Left ventricle myocardium inferior (tissue), 1 donor: ENCODE results near the gene CRTC1. TPM values are rescaled to one million over a fixed set of nuclear protein-coding genes. Genes with fewer than 3 reads are reported as not detected.
A peak's percentile ranks its signal among the peaks of the same experiment; 100 is the strongest.
"Not testable (repeated sequence)": the region's sequence is repeated elsewhere in the genome, so short reads cannot be mapped to it uniquely, and the experiment has no call there.

Experiments used
- DNase-seq: peaks from one replicate; pipeline ENCODE4 v3.0.0-alpha.2; 2020
- H3K27ac ChIP-seq: fragments of 200-600 bp; replicated peaks from 2 replicates; pipeline ENCODE4 v1.8.0; 2021
- H3K27me3 ChIP-seq: fragments of 200-600 bp; 2 replicates; pipeline ENCODE4 v1.8.0; 2021; ENCODE audit warnings: low read depth
- H3K36me3 ChIP-seq: fragments of 200-600 bp; 2 replicates; pipeline ENCODE4 v1.8.0; 2021
- H3K4me1 ChIP-seq: fragments of 200-600 bp; 2 replicates; pipeline ENCODE4 v1.8.0; 2021
- H3K4me3 ChIP-seq: fragments of 200-600 bp; 2 replicates; pipeline ENCODE4 v1.8.0; 2021; ENCODE audit warnings: mild to moderate bottlenecking, moderate library complexity
- H3K9me3 ChIP-seq: fragments of 200-600 bp; replicated peaks from 2 replicates; pipeline ENCODE4 v1.8.0; 2021
- intact Hi-C: fragments of 100-400 bp; cut with micrococcal nuclease; formaldehyde crosslinking; loops from one replicate; pipeline ENCODE4 v1.11.0; 2022
- total RNA-seq: library from RNA; stranded (reverse); fragmentation: NEBNext Ultra II Directional; extraction: Animal tissue kit (Norgen Biotek cat#: 25700); gene quantifications from one replicate; pipeline ENCODE4 v1.2.1, GENCODE V29; 2021
- TF ChIP-seq, protein P1 (sequence below): fragments of 200-600 bp; IDR thresholded peaks from 2 replicates; pipeline ENCODE4 v1.8.0; 2021; ENCODE audit warnings: antibody characterized with exemption, mild to moderate bottlenecking, borderline replicate concordance
- donor health status: DM: no; HTN: yes; CAD: no; lungs with severe emphysema.

Gene CRTC1
- total RNA-seq, 1 donor from 2014 or later, result 9.7 TPM

DNA sequence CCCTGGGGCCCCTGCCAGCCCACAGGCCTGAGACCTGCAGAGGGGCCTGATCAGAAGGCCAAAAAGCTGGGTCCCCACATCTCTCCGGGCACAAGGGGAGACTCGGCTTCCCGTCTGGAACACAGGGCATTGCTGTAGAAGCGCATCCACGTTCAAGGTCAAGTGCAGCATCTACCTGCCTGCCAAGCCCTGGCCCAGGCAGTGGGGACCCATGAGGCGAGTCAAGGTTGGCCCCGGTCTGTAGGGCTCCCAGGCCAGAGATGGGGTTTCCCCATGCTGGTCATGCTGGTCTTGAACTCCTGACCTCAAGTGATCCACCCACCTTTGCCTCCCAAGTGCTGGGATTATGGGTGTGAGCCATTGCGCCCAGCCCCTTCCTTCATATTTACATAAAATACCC lies 121.2 kb downstream of the CRTC1 start:
- intact Hi-C loops, result no loop called here
- Histone ChIP-seq H3K27me3 (peaks cover 73% of the 10 kb centered on the region), H3K4me3 (no peak overlapping the region), H3K27ac (no peak overlapping the region), H3K9me3 (no peaks in the 10 kb centered on the region), H3K4me1 (no peaks in the 10 kb centered on the region), H3K36me3 (no peaks in the 10 kb centered on the region)
- DNase-seq, result no peak
- TF ChIP-seq, protein P1, sequence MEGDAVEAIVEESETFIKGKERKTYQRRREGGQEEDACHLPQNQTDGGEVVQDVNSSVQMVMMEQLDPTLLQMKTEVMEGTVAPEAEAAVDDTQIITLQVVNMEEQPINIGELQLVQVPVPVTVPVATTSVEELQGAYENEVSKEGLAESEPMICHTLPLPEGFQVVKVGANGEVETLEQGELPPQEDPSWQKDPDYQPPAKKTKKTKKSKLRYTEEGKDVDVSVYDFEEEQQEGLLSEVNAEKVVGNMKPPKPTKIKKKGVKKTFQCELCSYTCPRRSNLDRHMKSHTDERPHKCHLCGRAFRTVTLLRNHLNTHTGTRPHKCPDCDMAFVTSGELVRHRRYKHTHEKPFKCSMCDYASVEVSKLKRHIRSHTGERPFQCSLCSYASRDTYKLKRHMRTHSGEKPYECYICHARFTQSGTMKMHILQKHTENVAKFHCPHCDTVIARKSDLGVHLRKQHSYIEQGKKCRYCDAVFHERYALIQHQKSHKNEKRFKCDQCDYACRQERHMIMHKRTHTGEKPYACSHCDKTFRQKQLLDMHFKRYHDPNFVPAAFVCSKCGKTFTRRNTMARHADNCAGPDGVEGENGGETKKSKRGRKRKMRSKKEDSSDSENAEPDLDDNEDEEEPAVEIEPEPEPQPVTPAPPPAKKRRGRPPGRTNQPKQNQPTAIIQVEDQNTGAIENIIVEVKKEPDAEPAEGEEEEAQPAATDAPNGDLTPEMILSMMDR, result no peak

DNA sequence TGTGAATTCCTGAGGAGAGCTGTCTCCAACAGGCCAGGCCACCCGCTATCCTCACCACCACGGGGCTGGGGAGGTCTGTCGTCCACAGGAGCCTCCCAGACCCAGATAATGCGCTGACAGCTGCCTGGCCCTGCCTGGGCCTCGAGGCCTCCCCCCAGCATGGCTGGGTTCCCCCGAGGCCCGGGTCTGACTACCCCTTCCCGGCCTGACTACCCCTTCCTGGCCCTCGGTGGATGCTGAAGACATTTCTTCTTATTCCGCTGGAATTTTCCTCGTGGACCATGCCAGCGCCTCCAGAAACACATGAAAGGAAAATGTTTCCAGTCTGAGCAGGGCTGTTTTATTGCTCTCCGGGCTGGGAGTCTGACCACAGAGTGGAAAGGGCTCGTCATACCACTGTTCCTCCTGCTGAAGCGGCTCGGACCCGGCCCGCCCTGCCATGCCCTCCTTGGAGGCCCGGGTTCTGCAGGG lies 124.4 kb downstream of the CRTC1 start:
- H3K4me1 ChIP-seq, result no peaks in the 10 kb centered on the region
- H3K4me3 ChIP-seq, result no peak overlapping the region
- no peaks in the 10 kb centered on the region for H3K9me3 ChIP-seq
- intact Hi-C loops, result no loop called here
- peak; percentile 33 for DNase-seq
- H3K36me3 ChIP-seq, result no peaks in the 10 kb centered on the region
- peak overlapping the region; percentile 57 for H3K27ac ChIP-seq
- TF ChIP-seq, protein P1, result no peak
- peaks cover 43% of the 10 kb centered on the region for H3K27me3 ChIP-seq

DNA sequence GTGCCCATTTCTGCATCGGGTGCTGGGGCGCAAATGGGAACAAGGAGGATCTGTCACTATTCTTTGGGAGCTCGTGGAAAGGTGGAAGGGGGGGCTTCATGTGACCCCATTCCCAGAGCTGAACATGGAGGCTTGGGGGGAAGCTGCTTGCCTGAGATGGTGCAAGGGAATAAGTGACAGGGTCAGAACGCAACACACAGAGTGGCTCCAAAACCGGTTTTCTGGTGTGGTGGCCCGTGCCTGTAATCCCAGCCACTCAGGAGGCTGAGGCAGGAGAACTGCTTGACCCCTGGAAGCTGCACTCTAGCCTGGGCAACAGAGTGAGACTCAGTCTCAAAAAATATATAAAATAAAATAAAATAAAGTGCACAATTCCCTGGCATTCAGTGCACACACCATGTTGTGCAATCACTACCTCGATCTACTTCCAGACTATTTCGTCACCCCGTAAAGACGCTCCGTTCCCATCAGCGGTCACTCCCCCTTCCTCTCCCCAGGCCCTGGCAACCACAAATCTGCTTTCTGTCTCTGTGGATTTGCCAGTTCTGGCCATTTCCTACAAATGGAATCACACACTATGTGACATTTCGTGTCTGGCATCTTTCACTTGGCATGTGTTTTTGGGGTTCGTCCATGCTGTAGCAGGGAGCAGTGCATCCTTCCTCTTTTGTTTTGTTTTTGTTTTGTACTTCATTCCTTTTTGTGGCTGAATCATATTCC lies 125.8 kb downstream of the CRTC1 start:
- intact Hi-C loops, result no loop called here
- Histone ChIP-seq H3K36me3 (no peaks in the 10 kb centered on the region), H3K27ac (peak overlapping the region; percentile 58), H3K9me3 (no peaks in the 10 kb centered on the region), H3K4me3 (no peak overlapping the region), H3K4me1 (no peaks in the 10 kb centered on the region), H3K27me3 (peaks cover 31% of the 10 kb centered on the region)
- DNase-seq, result peak; percentile 56
- TF ChIP-seq, protein P1, result no peak

DNA sequence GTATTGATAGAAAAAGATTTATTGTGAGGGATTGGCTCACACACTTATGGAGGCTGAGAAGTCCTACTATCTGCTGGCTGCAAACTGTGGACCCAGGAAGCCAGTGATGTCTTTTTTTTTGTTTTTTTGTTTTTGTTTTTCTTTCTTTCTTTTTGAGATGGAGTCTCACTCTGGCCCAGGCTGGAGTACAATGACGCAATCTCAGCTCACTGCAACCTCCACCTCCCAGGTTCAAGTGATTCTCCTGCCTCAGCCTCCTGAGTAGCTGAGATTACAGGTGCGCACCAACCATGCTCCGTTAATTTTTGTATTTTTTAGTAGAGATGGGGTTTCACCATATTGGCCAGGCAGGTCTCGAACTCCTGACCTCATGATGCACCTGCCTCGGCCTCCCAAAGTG lies 128.2 kb downstream of the CRTC1 start:
- H3K27ac ChIP-seq, H3K4me3 ChIP-seq, H3K9me3 ChIP-seq, H3K4me1 ChIP-seq, DNase-seq, H3K36me3 ChIP-seq, intact Hi-C loops: not testable (repeated sequence)
- H3K27me3 ChIP-seq, result peaks cover 25% of the 10 kb centered on the region

DNA sequence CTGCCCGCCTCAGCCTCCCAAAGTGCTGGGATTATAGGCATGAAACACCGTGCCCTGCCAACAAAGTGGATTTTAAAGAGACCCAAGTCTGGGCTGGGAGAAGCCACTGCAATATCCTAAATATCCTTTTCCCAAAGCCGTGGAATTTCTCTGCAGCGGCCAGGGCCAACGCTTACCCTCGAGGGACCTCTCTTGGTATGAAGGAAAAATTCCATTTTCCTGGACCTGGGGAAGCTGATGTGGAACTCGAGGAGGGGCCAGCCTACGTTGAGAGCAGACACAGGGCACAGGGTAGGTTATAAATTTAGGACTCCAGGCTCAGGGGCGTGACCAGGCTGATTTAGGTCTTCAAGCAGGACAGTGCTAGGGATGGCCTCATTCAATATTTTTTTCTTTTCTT lies 130.6 kb downstream of the CRTC1 start:
- no peak for DNase-seq
- Histone ChIP-seq H3K4me3 (no peak overlapping the region), H3K27me3 (peaks cover 17% of the 10 kb centered on the region)

DNA sequence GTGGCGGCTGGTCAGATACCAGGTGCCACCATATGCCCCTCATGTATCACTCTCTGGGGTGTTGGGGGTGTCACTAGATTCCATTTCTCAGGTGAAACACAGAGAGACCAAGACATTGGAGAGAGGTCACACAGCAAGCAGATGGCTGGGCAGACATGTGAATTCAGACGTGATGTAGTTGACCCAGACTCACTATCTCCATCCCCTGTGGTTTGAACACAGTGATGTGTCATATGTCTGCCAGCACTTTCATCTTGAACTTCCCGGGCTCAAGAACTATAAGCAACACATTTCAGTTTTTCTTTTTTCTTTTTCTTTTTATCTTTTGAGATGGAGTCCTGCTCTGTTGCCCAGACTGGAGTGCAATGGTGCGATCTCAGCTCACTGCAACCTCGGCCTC lies 132.2 kb downstream of the CRTC1 start:
- Histone ChIP-seq H3K27me3 (peaks cover 11% of the 10 kb centered on the region), H3K36me3 (no peaks in the 10 kb centered on the region), H3K4me1 (no peaks in the 10 kb centered on the region), H3K4me3 (no peak overlapping the region), H3K27ac (no peak overlapping the region), H3K9me3 (no peaks in the 10 kb centered on the region)
- TF ChIP-seq, protein P1, result no peak
- intact Hi-C loops, result no loop called here
- no peak for DNase-seq

More for the DNA sequence above, 130.6 kb downstream of the CRTC1 start:
- no peaks in the 10 kb centered on the region for H3K36me3 ChIP-seq
- no peaks in the 10 kb centered on the region for H3K4me1 ChIP-seq
- no peak overlapping the region for H3K27ac ChIP-seq
- TF ChIP-seq, protein P1, result no peak
- H3K9me3 ChIP-seq, result no peaks in the 10 kb centered on the region
- intact Hi-C loops, result no loop called here

DNA sequence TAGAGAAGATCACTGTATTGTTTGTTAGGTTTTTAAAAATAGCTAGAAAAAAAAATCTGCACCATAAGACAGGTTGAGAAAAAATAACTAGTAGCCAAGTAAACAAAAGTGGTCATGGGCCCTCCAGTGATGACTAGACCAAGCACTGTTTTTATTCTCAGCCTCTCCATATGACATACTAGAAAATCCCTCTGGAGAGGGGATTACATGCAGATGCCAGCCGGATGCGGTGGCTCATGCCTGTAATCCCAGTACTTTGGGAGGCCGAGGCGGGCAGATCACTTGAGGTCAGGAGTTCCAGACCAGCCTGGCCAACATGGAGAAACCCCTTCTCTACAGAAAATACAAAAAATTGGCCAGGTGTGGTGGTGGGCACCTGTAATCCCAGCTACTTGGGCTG lies 133.2 kb downstream of the CRTC1 start:
- H3K27me3 ChIP-seq, result peaks cover 20% of the 10 kb centered on the region
- H3K27ac ChIP-seq, DNase-seq, H3K36me3 ChIP-seq, H3K4me1 ChIP-seq, H3K4me3 ChIP-seq, intact Hi-C loops, H3K9me3 ChIP-seq: not testable (repeated sequence)
